Fibroblast of skin of left quadriceps (primary cell): Measurements from ENCODE around the gene RIPPLY3.

Experiments used
- DNase-seq, 2 experiments: peaks; one replicate each; pipeline ENCODE4 v3.0.0-alpha.2; 2013; ENCODE audit warnings: low read depth in 2 of 2

RIPPLY3 gene, protein sequence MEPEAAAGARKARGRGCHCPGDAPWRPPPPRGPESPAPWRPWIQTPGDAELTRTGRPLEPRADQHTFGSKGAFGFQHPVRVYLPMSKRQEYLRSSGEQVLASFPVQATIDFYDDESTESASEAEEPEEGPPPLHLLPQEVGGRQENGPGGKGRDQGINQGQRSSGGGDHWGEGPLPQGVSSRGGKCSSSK

GRCh38 chr21:37006486-37007291 is at the start of gene RIPPLY3:
Gene RIPPLY3, plus strand, starts transcription at chr21:37006702. Its CDS starts 71 bp downstream, at chr21:37006773.
- DNase-seq: no peak

DNA sequence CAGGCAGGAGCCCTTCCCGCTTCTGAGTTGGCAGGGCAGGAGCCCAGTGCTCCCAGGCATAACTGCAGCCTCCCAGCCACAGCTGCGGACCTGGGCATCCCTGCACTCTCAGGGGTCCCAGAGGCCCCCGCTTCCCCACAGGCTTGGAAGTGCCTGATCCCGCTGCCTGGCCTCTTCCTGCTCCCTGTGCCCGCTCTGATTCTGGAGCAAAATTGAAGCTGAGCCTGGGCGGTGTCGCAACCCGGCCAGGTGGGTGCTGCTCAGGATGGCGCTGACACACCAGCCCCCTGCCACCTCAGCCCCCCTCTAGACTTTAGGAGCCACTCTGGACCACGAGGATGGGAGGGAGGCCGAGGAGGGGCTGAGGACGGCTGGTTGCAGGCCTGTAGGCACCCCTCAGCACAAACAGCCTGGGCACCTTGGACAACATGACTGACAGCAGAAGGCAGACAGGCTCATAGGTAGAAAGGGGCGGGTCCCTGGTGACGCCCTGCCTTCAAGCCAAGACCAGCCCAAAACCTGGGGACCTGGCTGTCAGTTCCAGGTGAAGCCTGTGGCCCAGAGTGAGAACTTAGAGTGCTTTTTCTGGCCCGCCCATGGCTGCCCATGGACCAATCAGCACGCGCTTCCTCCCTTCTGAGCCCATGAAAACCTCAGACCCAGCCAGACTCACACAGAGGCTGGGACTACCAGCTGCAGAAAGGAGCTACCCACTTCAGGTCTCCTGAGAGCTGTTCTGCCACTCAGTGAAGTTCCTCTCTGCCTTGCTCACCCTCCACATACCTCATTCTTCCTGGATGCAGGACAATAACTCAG is 47.3 kb upstream of the RIPPLY3 start:
- DNase-seq: no peak

DNA sequence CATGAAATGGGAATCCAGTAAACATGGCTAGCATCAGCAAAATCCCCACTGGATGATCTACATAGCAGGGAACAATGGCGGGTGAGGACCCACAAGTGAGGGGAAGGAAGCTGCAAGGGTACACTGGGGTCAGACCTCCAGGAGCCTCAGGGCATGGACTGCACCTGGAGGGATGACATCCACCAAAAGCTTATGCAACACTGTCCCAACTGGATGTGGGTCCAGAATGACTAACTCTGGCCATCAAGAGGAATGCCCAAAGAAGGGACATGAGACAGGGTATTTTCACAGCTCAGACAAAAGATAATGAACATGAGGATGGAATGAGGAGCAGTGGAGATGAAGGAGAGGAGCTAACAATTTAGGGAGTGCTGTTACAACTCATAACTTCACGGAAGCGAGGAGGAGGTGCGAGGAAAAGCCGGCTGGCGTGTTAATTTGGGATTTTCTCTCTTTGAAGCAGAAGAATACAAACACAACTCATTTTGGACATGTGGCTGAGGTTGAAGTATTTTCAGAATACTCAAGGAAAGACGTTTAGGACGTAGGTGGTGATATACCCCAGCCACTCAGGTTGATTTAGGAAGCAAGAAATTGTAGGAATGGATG is 45.7 kb upstream of the RIPPLY3 start:
- no peak for DNase-seq

GRCh38 chr21:36962098-36962780 is 44.3 kb upstream of the RIPPLY3 start:
- DNase-seq: no peak

DNA sequence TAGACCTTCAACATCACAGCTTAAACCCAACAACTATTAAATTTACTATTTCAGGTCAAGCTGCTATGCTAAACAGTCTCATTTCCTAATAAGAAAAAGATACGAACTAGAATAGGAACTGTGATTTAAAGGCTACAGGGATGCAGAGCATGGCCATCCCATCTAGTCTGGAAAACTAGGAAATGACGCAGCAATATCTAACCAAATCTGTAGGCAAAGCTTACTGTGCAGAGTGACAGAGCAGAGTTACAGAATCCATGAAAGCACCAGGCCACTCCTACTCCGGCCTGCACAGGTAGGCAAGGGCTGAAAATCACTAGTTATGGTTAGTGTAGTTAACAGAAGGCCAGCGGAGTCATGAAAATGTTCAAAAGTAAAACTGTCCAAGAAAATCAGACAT is 42.1 kb upstream of the RIPPLY3 start:
- no peak for DNase-seq

GRCh38 chr21:36964827-36965719 is 41.4 kb upstream of the RIPPLY3 start:
- DNase-seq: no peak

- no peak for DNase-seq
These were observed 40.8 kb upstream of the RIPPLY3 start for GRCh38 chr21:36965720-36966065.

DNA sequence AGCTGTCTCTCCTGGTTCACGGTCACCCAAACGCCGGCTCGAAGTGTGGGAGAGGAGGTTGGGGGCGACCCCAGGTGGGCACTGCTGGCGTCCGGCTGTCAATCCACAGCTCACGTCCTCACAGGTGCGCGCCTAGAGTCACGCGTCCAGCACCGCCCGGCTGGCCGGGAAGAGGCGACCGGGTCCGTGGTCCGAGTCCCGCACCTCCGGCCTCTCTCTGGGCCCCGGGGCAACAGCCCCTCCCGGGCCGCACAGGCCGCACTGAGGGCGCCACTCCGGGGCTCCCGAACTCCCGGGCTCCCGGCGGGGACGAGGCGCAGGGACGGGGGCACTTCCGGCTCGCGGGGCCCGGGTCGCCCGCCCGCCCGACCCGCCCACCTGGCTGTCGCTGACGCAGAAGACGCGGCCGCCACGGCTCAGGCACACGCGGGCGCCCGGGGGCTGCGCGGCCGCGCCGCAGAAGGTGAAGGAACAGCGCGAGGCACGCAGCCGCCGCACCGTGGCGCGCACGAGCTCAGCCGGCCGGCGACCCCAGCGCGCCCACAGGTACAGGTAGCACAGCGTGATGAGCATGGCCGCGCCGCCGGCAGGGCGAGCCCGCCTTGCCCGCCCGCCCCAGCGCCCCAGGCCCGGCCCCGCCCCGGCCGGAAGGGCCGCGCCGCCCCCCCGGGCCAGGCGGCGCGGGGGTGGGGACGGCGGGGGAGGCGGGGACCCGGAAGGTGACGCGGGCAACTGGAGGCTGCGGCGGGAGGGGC is 40.3 kb upstream of the RIPPLY3 start, which contains the start of gene HLCS:
Gene HLCS, minus strand, starts transcription at position 604 of the 755 bp plus-strand sequence. Its CDS starts 31 bp downstream, at position 573.
- DNase-seq: no peak

DNA sequence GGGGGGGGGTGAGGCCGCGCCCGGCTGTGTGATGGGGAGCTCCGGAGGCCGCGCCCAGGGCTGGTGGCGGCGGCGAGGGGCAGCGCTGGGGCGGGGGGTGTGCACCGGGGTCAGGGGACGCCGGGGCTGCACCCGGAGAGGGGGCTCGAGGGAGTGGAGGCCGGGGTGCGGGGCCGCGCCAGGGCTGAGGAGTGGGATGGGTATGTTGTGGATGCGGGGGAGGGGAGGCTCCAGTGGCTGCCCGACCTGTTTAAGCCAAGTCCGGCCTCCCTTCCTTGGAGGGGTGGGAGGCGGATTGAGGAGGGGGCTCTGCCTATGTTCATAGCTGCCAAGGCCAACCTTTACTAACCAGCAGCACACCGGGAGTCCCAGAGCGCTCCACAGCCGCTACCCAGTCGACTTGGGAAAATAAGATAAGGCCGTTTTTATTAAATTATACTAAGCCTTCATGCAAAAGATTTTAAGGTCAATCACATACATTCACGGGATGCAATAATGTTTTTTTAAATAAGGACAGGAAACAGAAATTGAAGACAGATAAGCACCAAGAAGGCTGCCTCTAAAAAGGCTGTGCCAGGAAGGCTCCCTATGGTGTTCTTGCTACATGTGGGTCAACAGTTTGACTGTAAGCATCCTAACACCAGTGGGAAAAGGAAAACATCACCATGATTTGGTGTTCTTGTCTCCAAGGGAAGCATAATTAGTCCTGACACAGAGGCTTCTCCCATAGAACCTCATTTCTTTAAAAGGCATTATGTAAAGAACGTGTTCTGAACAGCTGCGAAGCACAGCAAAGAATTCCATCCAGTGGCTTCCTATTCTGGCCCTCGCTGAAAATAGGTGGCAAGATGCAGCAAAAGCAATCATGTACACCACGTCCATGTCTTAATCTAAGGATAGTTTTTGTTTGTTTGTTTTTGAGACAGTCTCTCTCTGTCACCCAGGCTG is 39.4 kb upstream of the RIPPLY3 start:
- DNase-seq: no peak

DNA sequence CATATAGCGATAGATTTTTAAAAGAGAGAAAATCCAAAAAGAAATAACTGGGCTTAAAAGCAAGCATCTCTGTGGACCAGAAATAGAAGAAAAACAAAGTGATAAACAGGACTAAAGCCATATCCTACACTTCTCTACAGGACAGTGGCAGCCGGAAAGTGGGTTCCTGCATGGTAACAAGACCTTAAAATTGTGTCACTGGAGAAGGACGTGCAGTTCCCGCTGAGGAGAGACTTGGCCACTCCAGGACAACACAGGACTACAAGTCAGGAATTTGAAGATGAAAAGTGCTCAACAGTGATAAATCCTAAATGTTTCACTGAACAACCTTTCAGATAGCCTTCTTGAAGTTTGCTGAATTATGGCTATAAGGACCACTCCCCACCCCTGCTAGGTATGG is 38.1 kb upstream of the RIPPLY3 start:
- DNase-seq: no peak

DNA sequence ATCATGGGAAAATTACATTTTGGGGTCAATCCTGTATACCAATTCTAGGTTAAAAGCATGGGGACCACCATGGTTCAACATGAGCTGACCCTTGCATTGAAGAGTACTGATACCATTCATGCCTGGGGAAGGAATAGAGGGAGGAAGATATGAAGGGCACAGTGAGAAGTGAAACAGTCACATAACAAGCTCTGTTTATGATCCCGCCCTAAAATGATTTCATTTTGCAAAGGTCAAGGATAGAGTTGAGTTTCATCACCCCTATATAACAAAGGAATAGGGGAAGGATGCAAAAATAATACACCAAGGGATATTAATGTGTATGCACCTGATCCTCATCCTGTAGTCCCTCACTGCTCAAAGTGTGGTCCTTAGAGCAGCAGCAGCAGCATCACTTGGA is 37.5 kb upstream of the RIPPLY3 start:
- no peak for DNase-seq

DNA sequence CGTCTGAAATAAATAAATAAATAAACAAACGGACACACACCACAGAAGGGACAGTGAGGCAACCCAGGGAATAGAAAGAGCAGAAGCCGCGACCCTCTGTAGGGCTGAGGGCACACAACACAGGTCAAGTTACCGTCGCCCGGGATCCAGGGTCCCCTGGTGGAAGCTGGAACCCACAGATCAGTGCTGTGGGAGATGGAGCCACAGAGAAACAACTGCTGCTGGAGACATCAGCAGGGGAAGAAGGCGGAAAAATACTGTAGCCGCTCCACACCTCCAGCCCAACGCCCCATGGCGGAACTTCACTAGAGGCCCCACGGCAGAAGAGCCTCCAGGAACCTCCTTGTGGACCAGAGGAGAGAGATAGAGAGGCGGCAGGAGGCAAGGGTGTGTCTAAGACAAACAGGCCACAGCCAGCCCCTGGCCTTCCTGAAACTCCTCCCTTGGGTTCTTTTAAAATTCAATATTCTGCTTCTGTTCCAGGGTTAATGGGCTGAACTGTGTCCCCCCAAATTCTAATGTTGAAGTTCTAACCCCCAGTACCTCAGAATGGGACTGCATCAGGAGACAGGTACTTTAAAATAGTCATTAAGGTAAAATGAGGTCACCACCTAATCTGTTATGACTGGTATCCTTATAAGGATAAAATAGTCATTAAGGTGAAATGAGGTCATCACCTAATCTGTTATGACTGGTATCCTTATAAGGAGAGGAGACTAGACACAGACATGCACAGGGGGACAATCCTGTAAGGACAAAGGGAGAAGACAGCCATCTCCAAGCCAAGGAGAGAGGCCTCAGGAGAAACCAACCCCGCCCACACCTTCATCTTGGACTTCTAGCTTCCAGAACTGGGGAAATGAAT is 32.3 kb upstream of the RIPPLY3 start:
- DNase-seq: no peak

GRCh38 chr21:36974851-36975192 is 31.7 kb upstream of the RIPPLY3 start:
- no peak for DNase-seq

DNA sequence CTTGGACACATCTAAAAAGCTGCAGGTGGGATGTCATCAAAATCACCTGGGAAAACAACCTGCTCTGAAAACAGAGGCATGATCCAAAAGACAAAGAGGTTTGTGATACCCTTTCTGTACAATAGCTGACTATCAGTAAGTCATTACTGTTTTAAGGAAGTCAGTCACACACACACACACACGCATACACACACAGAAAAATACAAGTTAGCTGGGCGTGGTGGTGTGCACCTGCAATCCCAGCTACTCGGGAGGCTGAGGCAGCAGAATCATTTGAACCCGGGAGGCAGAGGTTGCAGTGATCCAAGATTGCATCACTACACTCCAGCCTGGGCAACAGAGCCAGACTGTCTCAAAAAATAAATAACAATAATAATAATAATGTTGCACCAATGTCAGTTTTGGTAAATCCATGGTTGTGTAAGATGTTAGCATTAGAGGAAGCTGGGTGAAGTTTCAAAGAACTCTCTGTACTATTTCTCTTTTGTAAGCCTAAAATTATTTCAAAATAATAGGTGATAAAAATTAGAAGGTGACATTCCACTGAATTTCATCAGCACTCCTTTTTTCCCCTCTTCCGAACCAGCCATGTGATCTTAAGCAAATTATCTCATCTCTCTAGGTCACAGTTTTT is 30.2 kb upstream of the RIPPLY3 start:
- no peak for DNase-seq

GRCh38 chr21:36976882-36977651 is 29.4 kb upstream of the RIPPLY3 start:
- peak; percentile 66 to 68 for DNase-seq

GRCh38 chr21:36980280-36981048 is 26.0 kb upstream of the RIPPLY3 start:
- no peak for DNase-seq
